Activated CD8-positive, alpha-beta memory T cell treated with anti-CD3 and anti-CD28 coated beads, Interleukin-2, amount 50 U/mL, for 24 hours (primary cell): Measurements from ENCODE around the gene TCF4.

ENCODE experiments used
- DNase-seq: peaks from one replicate; pipeline ENCODE4 v3.0.0-alpha.2; 2020; ENCODE audit errors: extremely low read depth

The TCF4 gene

DNA sequence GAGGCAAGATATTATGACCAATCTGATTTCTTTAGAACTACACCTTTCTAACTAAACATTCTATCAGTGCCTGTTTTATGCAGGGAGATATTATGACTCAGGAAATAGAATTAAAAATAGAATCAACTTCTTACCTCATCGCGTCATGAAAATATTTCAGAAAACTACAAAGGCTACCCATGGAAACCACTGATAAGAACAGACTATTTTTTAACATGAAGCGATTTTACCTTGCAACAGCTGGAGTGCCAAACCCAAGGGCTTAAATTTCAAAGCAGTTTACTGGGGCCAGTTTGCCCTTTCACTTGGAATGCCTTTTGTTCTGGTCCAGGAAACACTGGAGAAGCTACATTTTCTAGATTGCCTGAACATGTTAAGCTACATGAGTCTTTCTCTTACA, 323.9 kb downstream of the TCF4 start:
- DNase-seq, result no peak

DNA sequence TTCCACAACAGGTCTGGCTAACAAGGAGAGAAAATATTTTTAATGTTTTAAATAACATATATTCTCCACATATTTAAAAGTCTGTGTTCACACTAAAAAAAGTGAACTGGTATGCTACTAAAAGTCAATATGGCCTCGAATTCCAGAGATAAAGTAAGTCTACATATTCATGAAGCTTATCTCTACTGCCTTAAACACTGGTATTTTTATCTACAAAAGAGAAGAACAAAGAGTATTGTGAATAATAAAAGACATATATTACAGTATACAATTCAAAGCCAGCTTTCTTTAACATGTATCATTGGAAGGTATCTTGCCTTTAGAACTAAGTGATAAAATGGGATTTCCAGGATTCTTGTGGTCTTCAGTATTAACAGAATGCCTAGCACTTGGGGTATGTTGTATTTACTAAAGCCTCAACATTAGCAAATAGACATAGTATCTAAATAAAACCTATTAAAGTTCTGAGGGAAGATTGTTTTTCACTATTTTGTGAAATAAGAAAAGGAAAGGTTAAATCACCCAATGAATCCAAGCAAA, 325.9 kb downstream of the TCF4 start:
- DNase-seq, result no peak

DNA sequence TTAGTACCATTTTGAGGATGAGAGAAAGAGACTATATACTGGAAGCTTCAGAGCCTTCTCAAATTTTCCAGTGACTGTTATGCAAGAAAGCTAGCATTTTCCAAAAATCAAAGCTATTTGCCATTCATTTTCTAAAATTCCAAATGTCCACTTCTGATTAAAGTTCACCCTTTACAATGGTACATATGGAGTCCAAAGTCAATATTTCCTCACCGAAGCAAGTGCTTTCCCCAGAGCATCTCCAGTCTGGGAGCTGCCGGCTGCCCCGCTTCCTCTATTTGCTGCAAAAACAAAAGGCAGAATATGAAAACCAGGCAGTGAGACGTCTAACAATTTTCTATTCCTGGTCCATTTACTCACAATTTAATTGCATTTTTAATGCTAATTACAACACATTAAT, 326.7 kb downstream of the TCF4 start:
- DNase-seq, result no peak

DNA sequence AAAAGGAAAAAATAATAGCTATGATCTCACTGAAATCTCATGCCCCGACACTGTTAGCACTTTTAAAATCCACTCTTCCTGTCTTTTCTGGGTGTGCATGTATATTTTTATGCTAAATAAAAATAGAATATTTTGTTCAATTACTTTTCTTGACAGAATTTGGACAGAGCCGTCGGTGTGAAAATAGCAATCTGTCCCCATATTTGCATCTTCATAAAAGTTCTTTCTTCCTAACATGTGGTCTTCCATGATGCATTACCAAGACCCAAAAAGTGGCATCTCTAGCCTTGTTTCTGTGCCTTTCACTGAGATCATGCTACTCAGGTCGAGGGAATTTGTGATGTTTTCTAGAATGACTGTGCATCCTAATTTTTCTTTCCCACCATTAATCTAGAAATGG, 329.9 kb downstream of the TCF4 start:
- no peak for DNase-seq

DNA sequence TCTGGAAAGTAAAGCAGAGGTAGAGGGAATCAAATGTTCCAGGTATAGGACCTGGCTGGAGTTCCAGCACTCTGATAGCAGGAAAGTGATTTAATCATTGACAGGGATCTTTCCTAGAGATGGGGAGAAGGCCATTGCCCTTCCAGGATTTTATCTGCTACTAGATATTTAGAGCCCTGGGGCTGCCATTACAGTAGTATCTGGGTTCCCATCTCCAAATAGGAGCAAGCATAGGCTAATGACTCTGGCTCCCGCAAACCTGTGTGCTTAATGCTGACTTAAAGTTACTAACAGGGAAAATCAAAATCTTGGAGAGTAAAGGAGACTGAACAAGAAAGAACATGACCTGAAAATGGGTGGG, 331.1 kb downstream of the TCF4 start:
- DNase-seq, result no peak

- DNase-seq, result no peak
Measured at GRCh38 chr18:55256226-55256928, 331.6 kb downstream of the TCF4 start.

- no peak for DNase-seq
Measured at GRCh38 chr18:55253814-55254213, 334.2 kb downstream of the TCF4 start.

GRCh38 chr18:55252901-55253300, 335.1 kb downstream of the TCF4 start:
- no peak for DNase-seq

- DNase-seq, result no peak
Measured at GRCh38 chr18:55252053-55252675, 335.8 kb downstream of the TCF4 start.

DNA sequence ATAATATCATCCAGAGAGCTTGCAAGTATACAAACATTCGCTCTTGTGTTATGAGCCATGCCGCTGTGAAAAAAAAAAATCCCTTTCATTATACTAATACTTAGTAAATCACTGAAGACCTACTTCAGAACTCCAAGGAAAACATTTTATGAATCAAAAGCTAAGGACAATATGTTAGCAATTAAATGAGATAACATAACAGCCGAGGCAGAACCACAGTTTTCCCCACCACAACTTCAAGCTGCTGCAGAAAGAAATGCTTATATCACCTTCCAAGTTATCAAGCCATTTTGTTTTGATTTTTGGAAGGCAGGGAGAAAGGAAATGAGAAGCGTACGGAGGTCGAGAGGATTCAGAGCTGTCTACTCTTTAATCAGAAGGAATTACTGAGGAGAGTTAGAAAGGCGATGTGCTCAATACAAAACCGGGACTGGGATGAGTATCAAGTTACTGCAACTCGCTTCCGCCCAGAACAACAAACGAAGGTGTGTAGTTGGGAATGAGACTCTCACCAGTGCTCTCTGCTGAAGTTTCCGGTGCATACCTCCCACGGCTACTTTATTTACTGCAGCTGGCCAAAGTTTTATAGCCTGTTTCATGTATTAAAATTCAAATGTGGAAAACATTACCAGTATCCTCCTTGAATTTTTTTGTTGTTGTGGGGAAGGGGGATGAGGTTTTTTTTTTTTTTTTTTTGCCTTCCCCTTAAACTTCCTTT, 336.6 kb downstream of the TCF4 start:
- no peak for DNase-seq

DNA sequence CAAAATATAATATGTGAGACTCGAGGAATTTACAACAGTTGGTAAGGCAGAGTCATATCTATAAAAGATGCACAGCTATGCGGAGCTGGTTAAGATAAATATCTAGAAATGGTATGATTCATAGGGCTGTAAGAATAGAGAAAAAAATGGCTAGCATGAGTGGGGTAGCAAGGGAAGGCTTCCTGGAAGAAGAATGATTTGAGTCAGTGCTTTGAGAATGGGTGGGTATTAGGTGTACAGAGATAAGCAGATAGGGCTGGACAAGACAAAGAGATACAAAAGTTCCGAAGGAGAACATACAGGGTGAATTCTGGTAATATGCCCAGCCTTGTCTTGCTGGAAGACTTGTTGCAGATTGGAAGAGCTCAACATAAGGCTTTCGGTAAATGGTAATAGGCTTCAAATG, 337.2 kb downstream of the TCF4 start:
- DNase-seq, result no peak

- DNase-seq, result no peak
Measured at GRCh38 chr18:55249550-55249949, 338.4 kb downstream of the TCF4 start.

DNA sequence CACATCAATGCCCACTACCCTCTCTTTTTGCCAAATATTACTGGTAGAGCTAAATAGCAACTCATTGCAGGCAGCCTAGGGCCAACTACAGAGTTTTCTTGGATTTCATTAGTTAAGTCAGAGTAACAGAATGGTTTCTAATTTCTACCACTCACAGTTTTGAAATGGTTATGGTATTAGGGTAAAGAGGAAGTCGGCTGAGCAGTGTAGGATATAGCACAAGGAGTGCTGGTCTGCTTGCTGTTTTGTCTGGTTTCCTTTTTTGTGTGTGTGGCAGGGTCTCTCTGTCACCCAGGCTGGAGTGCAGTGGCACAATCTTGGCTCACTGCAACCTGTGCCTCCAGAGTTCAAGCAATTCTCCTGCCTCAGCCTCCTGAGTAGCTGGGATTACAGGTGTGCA, 339.5 kb downstream of the TCF4 start:
- no peak for DNase-seq

- no peak for DNase-seq
Measured at GRCh38 chr18:55247032-55247431, 341.0 kb downstream of the TCF4 start.

DNA sequence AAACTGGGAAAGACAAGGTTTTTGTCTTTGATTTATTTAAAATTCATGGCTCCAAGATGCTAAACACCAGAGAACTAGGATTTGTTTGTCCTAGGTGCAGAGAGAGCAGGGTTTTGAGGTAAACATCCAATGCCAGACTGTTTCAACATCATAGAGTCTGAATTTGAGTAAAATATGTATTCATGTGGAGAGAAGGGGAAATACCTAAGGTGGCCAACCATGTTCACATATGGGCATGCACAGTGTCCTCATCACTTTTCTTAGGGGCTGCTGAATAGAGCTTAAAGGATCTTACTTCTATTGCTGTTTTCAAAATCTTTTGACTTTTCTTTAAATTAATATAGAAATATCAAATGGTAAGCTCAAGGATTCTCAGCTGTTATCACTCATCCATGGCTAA, 341.7 kb downstream of the TCF4 start:
- no peak for DNase-seq

GRCh38 chr18:55245211-55245614, 342.8 kb downstream of the TCF4 start:
- no peak for DNase-seq

DNA sequence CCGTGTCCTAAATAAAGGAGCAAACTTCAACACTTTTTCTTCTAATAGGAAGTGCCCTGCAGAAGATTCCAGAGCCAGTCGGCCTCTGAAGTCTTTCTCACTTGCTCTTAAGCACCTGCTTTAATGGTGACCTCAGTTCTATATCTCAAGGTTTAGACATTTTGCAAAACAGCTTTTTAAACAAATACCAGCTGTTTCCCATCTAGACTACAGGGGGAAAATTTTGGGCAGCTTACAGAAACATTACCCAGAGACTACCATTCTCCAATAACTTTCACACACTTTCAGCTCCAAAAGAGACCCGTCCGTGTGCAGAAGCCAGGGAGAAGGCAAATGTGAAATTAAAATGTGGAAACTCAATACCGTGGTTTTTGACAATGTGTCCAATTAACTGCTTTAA, 343.4 kb downstream of the TCF4 start:
- DNase-seq, result no peak

DNA sequence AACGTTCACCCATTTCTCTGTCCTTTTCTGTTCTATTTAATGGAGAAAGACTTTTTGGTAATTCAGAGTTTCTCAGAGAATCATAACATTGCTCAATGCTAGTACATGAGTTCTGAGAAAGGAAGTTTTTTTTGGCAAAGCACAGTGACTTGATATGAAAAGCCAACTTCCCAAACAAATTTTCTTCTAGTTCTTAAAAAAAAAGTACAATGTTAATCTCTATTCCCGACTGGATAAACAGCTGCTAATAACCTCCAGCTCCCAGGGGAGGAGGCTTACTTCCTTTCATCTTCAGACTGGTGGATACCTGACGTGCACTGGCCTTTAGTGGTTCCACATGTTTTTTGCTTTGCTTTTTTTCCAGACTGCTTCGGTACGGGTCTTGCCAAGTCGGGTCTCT, 344.1 kb downstream of the TCF4 start:
- DNase-seq, result no peak

DNA sequence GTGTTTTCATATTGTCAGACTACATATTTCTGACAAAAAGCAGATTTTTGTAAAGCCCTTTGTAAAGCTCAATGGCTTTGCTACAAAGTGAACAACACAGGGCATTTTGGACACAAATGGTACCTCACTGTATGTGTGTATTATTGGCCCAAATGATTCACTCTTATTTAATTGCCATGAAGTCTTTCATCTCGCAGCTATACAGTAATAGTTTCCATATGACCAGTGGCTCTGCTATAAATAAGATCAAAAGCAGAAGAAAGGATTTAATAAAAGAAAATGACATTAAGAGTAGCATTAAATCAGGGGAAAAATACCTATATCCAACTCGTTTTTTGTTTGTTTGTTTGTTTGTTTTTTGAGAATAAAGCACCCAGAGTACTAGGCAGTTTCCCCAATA, 344.7 kb downstream of the TCF4 start:
- DNase-seq, result no peak

GRCh38 chr18:55240978-55241377, 347.0 kb downstream of the TCF4 start:
- DNase-seq, result no peak

DNA sequence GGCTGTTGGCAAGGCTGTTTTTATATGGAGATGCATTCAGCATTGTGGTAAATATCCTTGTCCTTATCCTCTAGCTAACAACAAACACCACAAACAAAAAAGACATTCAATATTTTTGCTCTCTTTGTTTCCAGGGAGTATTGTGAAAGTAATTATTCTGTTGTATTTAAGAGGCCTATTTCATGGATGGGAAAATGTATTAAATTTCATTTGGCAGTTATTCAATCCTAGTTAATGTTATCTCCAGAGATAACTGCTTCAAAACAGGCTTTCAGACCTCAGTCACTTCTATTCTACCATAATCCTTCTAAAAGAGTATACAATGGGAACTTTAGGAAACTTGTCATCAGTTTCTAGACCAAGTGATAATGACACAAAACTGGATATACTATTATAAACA, 348.3 kb downstream of the TCF4 start:
- DNase-seq, result no peak

DNA sequence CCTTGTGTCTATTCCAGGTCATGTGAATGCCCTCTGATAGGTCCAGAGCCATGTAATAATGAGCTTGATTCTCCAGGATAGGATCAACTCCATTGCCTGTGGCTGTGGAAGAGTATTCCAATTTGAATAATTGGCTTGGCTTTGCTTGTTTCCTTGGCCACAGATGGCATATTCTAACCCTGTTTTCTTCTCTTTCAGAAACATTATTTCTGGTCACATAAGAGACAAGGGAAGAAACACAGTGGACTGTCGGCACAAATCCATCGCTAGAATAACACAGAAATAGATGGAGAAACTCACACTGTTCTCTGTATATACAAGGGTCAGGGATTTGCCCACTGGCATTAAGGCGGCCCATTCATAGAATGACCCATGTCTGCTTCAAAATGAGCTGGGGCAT, 350.3 kb downstream of the TCF4 start:
- no peak for DNase-seq
